RWPE1 (cell line): ENCODE data around the gene DPF3.

ENCODE experiments used
- CTCF ChIA-PET: fragments of 350-600 bp; sonication (Branson Sonifier 250); formaldehyde crosslinking; extraction: SDS; loops from one replicate; lab custom pipeline; 2021; lab: Yijun Ruan, JAX
- POLR2A ChIA-PET: fragments of 400-600 bp; formaldehyde crosslinking; extraction: SDS; loops from one replicate; lab custom pipeline; 2020; ENCODE audit warnings: antibody characterized with exemption; ENCODE audit not compliant: low non-redundant PET; lab: Yijun Ruan, JAX
- DNase-seq: peaks from one replicate; pipeline ENCODE4 v3.0.0; 2012; ENCODE audit warnings: low spot score
- H3K27ac ChIP-seq: fragments of 450-650 bp; 2 replicates; pipeline ENCODE4 v1.5.1; 2017
- CTCF ChIP-seq: fragments of 450-650 bp; conservative IDR thresholded peaks from 2 replicates; pipeline ENCODE4 v1.5.1; 2017; ENCODE audit warnings: low read depth, mild to moderate bottlenecking

The DPF3 gene

DNA sequence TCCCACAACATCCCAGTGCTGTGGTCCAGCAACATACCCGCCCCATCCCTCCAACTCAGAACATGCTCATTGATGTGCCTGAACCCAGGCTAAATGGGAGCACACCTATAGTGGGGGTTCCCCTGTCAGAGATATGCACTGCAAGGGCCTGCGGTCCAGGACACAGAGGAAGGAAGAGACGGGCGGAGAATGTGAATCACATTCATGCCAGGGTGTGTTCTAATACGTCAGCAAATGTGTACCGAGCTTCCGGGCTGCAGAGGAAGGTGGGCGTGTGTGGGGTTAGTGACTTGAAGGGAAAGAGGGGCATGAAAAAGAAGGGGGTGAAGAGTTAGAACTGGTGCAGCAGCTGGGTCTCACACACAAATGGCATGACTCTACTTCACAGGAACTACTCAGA lies 83.7 kb downstream of the DPF3 start:
- CTCF ChIA-PET, result no interaction called here
- no peak for DNase-seq
- no peak for TF ChIP-seq CTCF

GRCh38 chr14:72809063-72809462 lies 84.8 kb downstream of the DPF3 start:
- CTCF ChIA-PET, result no interaction called here
- DNase-seq, result no peak
- no peak overlapping the region for H3K27ac ChIP-seq
- POLR2A ChIA-PET, result no interaction called here
- no peak for TF ChIP-seq CTCF

More for the DNA sequence above, 83.7 kb downstream of the DPF3 start:
- POLR2A ChIA-PET, result no interaction called here
- H3K27ac ChIP-seq, result no peak overlapping the region

- ChIA-PET CTCF (no interaction called here), POLR2A (no interaction called here)
- no peak for DNase-seq
- TF ChIP-seq CTCF, result no peak
- no peak overlapping the region for H3K27ac ChIP-seq
Measured at GRCh38 chr14:72808564-72808963, 85.3 kb downstream of the DPF3 start.

- POLR2A ChIA-PET, result no interaction called here
- no peak overlapping the region for H3K27ac ChIP-seq
- TF ChIP-seq CTCF, result no peak
- CTCF ChIA-PET, result no interaction called here
- DNase-seq, result no peak
Measured at GRCh38 chr14:72802588-72802946, 91.3 kb downstream of the DPF3 start.

- no peak for TF ChIP-seq CTCF
- ChIA-PET POLR2A (no interaction called here), CTCF (no interaction called here)
- no peak overlapping the region; the same call in 1 of the 2 replicates for H3K27ac ChIP-seq
- peak; percentile 34 for DNase-seq
Measured at GRCh38 chr14:72801836-72802587, 91.9 kb downstream of the DPF3 start.

DNA sequence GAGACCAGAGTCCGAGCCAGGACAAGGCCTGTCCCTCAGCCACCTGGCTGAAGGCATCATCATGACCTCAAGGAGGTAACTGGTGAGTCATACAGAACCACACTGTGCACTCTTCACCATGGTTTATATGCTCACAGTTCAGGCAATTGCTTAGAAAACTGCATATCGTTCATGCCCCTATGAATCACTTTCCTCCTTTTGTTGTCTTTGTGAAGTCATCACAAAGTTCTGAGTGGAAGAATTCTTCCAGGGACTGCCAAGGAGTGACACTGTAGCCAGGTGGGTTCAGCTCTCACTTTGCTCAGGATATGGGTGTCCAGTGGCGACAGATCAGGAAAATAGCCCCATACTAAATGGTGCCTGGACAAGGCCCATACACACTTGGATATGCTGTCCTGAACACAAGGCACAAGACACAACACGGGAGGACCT lies 92.5 kb downstream of the DPF3 start:
- CTCF ChIA-PET, result no interaction called here
- POLR2A ChIA-PET, result no interaction called here
- peak; percentile 82 for DNase-seq
- no peak for TF ChIP-seq CTCF
- no peak overlapping the region; the same call in 1 of the 2 replicates for H3K27ac ChIP-seq
